Coronary artery (tissue), 2 donors: ENCODE measurements around the gene NUP188.

Experiments
- DNase-seq: peaks from one replicate; pipeline ENCODE4 v3.0.0-alpha.2; 2017; ENCODE audit warnings: low spot score
- H3K27ac ChIP-seq, 2 donors: fragments of 200-600 bp; sonication (generic); one replicate each; pipeline ENCODE4 v1.5.1; 2016 to 2019
- H3K4me3 ChIP-seq: fragments of 200-600 bp; sonication (generic); 2 replicates; pipeline ENCODE4 v1.5.1; 2016; ENCODE audit warnings: mild to moderate bottlenecking, moderate library complexity
- TF ChIP-seq, protein P1 (sequence below): fragments of 200-600 bp; sonication (generic); IDR thresholded peaks from one replicate; pipeline ENCODE4 v1.5.1; 2019; ENCODE audit warnings: antibody characterized with exemption

The NUP188 gene

DNA sequence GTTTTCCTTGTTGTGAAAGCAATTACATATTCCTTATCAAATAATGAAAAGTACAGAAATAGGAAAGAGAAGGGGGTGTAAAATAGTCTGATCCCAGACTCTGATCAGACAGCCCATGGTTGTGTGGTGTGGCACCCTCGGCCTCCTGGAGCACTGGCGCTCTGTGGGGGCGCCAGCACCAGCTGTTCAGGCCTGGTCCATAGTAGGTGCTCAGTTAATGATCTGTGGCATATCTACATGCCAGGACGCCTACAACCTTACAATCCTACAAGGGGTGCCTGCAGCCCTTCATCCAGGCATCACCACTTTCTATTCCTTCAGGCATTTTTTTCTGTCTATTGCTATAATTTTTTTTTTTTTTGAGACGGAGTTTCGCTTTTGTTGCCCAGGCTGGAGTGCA is 105.5 kb downstream of the NUP188 start:
- TF ChIP-seq, protein P1, sequence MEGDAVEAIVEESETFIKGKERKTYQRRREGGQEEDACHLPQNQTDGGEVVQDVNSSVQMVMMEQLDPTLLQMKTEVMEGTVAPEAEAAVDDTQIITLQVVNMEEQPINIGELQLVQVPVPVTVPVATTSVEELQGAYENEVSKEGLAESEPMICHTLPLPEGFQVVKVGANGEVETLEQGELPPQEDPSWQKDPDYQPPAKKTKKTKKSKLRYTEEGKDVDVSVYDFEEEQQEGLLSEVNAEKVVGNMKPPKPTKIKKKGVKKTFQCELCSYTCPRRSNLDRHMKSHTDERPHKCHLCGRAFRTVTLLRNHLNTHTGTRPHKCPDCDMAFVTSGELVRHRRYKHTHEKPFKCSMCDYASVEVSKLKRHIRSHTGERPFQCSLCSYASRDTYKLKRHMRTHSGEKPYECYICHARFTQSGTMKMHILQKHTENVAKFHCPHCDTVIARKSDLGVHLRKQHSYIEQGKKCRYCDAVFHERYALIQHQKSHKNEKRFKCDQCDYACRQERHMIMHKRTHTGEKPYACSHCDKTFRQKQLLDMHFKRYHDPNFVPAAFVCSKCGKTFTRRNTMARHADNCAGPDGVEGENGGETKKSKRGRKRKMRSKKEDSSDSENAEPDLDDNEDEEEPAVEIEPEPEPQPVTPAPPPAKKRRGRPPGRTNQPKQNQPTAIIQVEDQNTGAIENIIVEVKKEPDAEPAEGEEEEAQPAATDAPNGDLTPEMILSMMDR: no peak

DNA sequence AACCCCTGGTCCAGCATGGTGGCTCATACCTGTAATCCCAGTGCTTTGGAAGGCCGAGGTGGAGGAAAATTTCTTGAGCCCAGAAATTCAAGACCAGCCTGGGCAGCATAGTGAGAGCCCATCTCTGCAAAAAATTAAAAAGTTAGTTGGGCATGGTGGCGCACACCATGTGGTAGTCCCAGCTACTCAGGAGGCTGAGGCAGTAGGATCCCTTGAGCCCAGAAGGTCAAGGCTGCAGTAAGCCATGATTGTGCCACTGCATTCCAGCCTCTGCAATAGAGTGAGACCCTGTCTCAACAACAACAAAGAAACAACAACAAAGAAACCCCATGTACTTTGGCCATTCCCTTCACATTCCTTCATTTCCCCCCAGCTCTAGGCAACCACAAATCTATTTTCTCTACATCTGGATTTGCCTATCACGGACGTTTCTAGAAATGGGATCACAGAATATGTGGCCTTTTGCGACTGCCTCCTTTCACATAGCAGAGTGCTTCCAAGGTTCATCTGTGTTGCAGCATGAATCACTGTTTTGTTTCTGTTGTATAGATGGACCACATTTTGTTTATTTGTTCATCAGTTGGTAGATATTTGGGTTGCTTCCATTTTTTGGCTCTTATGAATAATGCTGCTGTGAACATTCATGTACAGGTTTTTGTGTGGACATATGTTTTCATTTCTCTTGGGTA is 106.8 kb downstream of the NUP188 start:
- no peak overlapping the region for H3K4me3 ChIP-seq
- H3K27ac ChIP-seq: no peak overlapping the region
- TF ChIP-seq, protein P1: no peak

More for the DNA sequence above, 105.5 kb downstream of the NUP188 start:
- no peak for DNase-seq
- no peak overlapping the region for H3K27ac ChIP-seq
- H3K4me3 ChIP-seq: no peak overlapping the region

More for the DNA sequence above, 106.8 kb downstream of the NUP188 start:
- no peak for DNase-seq
